ENCODE measurements around the gene LFNG.

DNA sequence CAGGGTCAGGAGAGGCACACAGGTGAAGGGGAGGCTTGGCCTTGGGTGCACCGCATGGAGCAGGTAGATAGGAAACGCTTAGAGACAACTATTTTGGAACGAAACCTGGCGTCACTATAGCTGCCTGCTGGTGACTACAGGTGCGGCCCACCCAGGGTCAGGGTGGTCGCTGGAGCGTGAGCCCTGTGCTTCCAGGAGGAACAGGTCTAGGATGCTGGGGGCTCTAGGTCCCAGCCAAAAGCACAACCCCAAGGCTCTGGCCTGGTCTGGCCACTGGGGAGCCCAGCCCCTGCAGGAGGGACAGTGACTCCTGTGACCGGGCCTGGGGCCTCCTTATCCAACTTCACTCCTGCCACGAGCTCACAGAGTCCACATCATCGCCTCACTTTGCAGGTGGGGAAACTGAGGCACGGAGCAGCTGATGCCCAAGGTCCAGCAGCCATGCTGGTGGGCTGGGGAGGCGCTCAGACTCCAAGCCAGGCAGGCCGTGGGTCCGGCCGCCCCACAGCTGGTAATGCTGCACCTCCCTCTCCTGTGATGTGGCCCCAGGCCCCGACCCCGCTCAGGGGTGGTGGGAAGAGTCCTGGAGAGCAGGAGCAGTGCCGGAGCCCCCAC is 9.0 kb downstream of the LFNG start:
- TF ChIP-seq, protein P1, sequence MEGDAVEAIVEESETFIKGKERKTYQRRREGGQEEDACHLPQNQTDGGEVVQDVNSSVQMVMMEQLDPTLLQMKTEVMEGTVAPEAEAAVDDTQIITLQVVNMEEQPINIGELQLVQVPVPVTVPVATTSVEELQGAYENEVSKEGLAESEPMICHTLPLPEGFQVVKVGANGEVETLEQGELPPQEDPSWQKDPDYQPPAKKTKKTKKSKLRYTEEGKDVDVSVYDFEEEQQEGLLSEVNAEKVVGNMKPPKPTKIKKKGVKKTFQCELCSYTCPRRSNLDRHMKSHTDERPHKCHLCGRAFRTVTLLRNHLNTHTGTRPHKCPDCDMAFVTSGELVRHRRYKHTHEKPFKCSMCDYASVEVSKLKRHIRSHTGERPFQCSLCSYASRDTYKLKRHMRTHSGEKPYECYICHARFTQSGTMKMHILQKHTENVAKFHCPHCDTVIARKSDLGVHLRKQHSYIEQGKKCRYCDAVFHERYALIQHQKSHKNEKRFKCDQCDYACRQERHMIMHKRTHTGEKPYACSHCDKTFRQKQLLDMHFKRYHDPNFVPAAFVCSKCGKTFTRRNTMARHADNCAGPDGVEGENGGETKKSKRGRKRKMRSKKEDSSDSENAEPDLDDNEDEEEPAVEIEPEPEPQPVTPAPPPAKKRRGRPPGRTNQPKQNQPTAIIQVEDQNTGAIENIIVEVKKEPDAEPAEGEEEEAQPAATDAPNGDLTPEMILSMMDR (IDR thresholded peaks at IDR 0.05; ENCODE audit: low read length): no peak
- TF ChIP-seq EZH2 (IDR thresholded peaks at IDR 0.05; ENCODE audit: borderline replicate concordance, low read length): no peak
